GM18868 (cell line): ENCODE measurements around the gene SLC6A7.

Experiments
- ATAC-seq: cut with Tn5 transposase; IDR thresholded peaks from one replicate; pipeline ENCODE4 v1.9.1; 2021; ENCODE audit warnings: mild to moderate bottlenecking, moderate library complexity; ENCODE audit not compliant: unreplicated experiment

The SLC6A7 gene

DNA sequence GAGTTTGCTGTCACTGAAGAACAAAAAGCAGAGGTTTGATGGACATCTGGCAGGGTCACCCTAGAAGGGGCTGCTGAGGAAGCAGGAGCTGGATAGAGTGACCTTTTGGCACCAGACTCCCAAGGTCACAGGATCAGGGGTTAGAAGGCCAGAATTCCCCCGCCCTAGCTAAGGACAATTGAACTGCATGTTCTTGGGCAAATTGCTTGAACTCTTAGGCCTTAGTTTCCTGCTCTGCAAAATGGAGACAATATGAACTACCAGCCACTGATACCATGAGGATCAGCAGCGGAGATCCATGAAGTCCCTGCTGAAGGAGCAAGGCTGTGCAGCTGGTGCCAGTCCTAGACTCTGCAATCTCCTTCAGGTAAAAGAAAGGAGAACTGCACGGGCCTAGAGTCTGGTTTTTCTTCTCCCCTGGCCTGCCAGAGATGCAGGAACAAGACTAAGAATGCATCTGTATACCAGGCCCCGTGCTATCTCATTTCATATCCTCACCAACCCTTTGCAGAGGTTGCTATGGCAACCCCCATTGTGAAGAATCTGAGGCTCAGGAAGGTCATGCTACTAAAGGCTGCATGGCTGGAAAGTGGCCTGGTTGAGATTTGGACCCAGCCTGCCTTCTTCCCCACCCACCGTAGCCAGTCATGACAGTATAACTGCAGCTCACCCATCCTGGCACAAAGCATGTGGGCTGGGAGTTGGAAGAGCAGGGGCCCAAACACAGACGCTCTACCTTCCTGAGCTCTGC is 66.0 kb downstream of the SLC6A7 start:
- ATAC-seq: no peak

DNA sequence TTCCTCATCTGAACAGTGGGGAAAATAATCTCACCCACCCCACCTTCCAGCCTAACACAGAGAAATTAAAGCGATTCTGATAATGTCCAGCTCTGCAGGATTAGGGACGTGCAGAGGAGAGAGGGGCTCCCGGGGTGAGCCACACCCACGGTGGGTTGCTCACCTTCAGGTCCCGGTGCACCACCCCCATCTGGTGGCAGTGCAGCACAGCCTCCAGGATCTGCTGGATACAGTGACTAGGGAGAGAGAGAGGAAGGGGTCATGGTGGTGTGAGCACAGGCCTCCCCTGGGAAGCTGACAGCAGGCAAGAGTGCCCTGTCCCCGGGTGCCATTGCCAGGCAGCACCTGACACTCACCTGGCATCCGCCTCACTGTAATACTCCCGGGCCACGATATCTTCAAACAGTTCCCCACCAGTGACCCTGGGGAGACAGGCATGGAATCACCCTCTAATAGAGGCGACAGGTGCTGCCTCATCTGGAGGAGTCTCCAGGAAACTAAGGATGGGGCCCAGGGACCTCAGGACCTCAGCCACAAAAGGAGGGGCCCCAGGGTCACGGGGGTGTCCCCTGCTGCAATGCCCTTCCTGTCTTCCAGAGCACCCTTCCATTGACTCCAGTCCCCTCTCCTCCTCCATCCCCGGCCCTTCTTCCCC is 66.7 kb downstream of the SLC6A7 start:
- no peak for ATAC-seq

DNA sequence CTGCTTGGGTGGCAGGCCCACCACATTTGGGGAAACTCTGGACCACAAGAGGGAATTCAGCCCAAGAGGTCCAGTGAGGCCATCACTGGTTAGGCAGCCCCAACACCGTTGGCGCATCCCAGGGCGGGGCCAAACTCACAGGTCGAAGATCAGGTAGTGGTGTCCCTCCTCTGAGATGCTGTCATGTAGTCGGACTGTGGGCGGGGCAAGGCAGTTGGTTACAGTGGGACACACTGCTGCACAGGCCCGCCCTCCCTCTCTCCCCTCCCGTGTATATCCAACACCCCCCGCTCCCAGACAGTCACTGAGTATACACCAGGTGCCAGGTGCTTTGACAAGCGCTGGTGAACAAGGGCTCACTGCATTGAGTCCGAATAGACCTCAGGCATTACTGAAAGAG is 67.6 kb downstream of the SLC6A7 start:
- no peak for ATAC-seq

DNA sequence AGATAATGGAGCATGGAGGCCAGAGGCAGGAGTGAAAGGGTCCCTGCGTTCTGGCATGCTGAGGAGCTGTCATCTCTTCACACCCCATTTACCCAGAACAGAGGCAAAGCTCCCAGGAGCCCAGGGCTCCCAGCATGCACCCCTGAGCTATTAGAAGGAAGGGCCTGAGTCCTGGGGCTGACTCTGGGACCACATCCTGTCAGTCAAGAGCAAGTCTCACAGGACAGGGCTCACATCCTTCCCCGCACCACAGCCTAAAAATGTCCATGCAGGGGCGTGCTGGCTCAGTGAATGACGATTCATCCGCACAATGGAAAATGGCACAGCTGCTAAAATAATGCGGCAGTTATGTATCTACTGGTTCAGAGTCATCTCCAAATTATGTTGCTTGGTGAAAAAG is 68.3 kb downstream of the SLC6A7 start:
- ATAC-seq: no peak
